OCI-LY3 (cell line): Measurements from ENCODE around the gene NHLH2.

ENCODE experiments used
- H2AFZ ChIP-seq: fragments of 200-600, 300-600 bp; shearing (Covaris generic); 2 replicates; pipeline ENCODE4 v1.6.0; 2014; ENCODE audit warnings: antibody characterized with exemption, low read depth, low read length
- H3K27ac ChIP-seq: fragments of 200-600, 300-600 bp; sonication (generic); 2 replicates; pipeline ENCODE4 v1.5.1; 2014; ENCODE audit warnings: mild to moderate bottlenecking, low read length, moderate library complexity, mixed read lengths
- H3K27me3 ChIP-seq: fragments of 200-600, 300-600 bp; sonication (generic); 2 replicates; pipeline ENCODE4 v1.6.1; 2014; ENCODE audit warnings: low read depth, low read length, mixed read lengths
- H3K36me3 ChIP-seq: fragments of 200-600, 300-600 bp; sonication (generic); replicated peaks from 2 replicates; pipeline ENCODE3; 2014; ENCODE audit warnings: low read depth, low read length, mixed read lengths
- H3K4me1 ChIP-seq: fragments of 300-600, 200-600 bp; sonication (generic); 2 replicates; pipeline ENCODE4 v1.6.1; 2014; ENCODE audit warnings: low read length, mixed read lengths
- H3K4me2 ChIP-seq: fragments of 200-600, 300-600 bp; sonication (generic); 2 replicates; pipeline ENCODE4 v1.6.1; 2014; ENCODE audit warnings: low read length, mixed read lengths
- H3K4me3 ChIP-seq: fragments of 300-600, 200-600 bp; sonication (generic); 2 replicates; pipeline ENCODE4 v1.5.1; 2014; ENCODE audit warnings: antibody characterized with exemption, mild to moderate bottlenecking, low read length, moderate library complexity
- H3K79me2 ChIP-seq: fragments of 300-600, 200-600 bp; shearing (Covaris generic); 2 replicates; pipeline ENCODE4 v1.6.1; 2014; ENCODE audit warnings: mild to moderate bottlenecking, low read length, mixed read lengths
- H3K9ac ChIP-seq: fragments of 300-600, 200-600 bp; shearing (Covaris generic); 2 replicates; pipeline ENCODE4 v1.6.0; 2014; ENCODE audit warnings: mild to moderate bottlenecking, low read length, moderate library complexity
- H3K9me3 ChIP-seq: fragments of 200-600, 300-600 bp; shearing (Covaris generic); 2 replicates; pipeline ENCODE4 v1.6.1; 2014; ENCODE audit warnings: low read length, mixed read lengths; ENCODE audit not compliant: insufficient read depth
- H4K20me1 ChIP-seq: fragments of 200-600, 300-600 bp; sonication (generic); 2 replicates; pipeline ENCODE4 v1.6.1; 2016; ENCODE audit warnings: low read length, mixed read lengths; ENCODE audit not compliant: insufficient read depth
- CTCF ChIP-seq: fragments of 200-600, 300-600 bp; sonication (generic); IDR thresholded peaks from 2 replicates; pipeline ENCODE4 v1.5.1; 2014; ENCODE audit warnings: antibody characterized with exemption, low read length, low read depth
- EZH2phosphoT487 ChIP-seq: fragments of 200-600 bp; shearing (Covaris generic); IDR thresholded peaks from 2 replicates; pipeline ENCODE4 v1.6.1; 2018; ENCODE audit warnings: antibody characterized with exemption, mixed run types, low read depth

Gene NHLH2

GRCh38 chr1:115832651-115833050, 8.3 kb downstream of the NHLH2 start:
- no peaks in the 10 kb centered on the region for H3K27me3 ChIP-seq
- H3K4me2 ChIP-seq: no peak overlapping the region
- no peaks in the 10 kb centered on the region for H3K36me3 ChIP-seq
- no peaks in the 10 kb centered on the region for H3K9me3 ChIP-seq
- TF ChIP-seq CTCF (no peak), EZH2phosphoT487 (no peak)
- H4K20me1 ChIP-seq: no peaks in the 10 kb centered on the region
- no peak overlapping the region for H2AFZ ChIP-seq
- no peaks in the 10 kb centered on the region for H3K4me1 ChIP-seq
- no peaks in the 10 kb centered on the region for H3K79me2 ChIP-seq
- no peak overlapping the region for H3K27ac ChIP-seq
- H3K9ac ChIP-seq: no peak overlapping the region
- no peak overlapping the region for H3K4me3 ChIP-seq

- Histone ChIP-seq H3K4me1 (no peaks in the 10 kb centered on the region), H3K9ac (no peak overlapping the region), H3K27me3 (peaks cover 2% of the 10 kb centered on the region; the same call in 1 of the 2 replicates), H3K4me3 (no peak overlapping the region), H3K4me2 (no peak overlapping the region), H3K79me2 (no peaks in the 10 kb centered on the region), H3K36me3 (no peaks in the 10 kb centered on the region), H3K27ac (no peak overlapping the region), H2AFZ (no peak overlapping the region), H4K20me1 (no peaks in the 10 kb centered on the region), H3K9me3 (no peaks in the 10 kb centered on the region)
- no peak for TF ChIP-seq CTCF
- no peak for TF ChIP-seq EZH2phosphoT487
These were observed 10.0 kb downstream of the NHLH2 start for GRCh38 chr1:115830963-115831362.

- Histone ChIP-seq H3K79me2 (no peaks in the 10 kb centered on the region), H3K9ac (no peak overlapping the region), H3K36me3 (no peaks in the 10 kb centered on the region), H3K27ac (no peak overlapping the region), H3K4me3 (no peak overlapping the region), H3K4me2 (no peak overlapping the region), H3K27me3 (peaks cover 3% of the 10 kb centered on the region; the same call in 1 of the 2 replicates), H3K4me1 (no peaks in the 10 kb centered on the region), H3K9me3 (no peaks in the 10 kb centered on the region), H2AFZ (no peak overlapping the region), H4K20me1 (no peaks in the 10 kb centered on the region)
- TF ChIP-seq CTCF (no peak), EZH2phosphoT487 (no peak)
These were observed 11.0 kb downstream of the NHLH2 start for GRCh38 chr1:115829947-115830346.

- H2AFZ ChIP-seq: no peak overlapping the region
- H3K36me3 ChIP-seq: no peaks in the 10 kb centered on the region
- no peak overlapping the region for H3K4me3 ChIP-seq
- H3K4me2 ChIP-seq: no peak overlapping the region
- H4K20me1 ChIP-seq: no peaks in the 10 kb centered on the region
- H3K27me3 ChIP-seq: peaks cover 3% of the 10 kb centered on the region; the same call in 1 of the 2 replicates
- no peaks in the 10 kb centered on the region for H3K4me1 ChIP-seq
- H3K27ac ChIP-seq: no peak overlapping the region
- no peaks in the 10 kb centered on the region for H3K9me3 ChIP-seq
- no peaks in the 10 kb centered on the region for H3K79me2 ChIP-seq
- TF ChIP-seq CTCF: no peak
- no peak for TF ChIP-seq EZH2phosphoT487
- H3K9ac ChIP-seq: no peak overlapping the region
These were observed 11.8 kb downstream of the NHLH2 start for GRCh38 chr1:115829023-115829674.
